ENCODE data around the gene HOXA11.
A peak's percentile ranks its signal among the peaks of the same experiment; 100 is the strongest.

The HOXA11 gene

GRCh38 chr7:27144781-27145164 is 40.3 kb downstream of the HOXA11 start:
- no peak for DNase-seq

- DNase-seq = no peak
Measured at GRCh38 chr7:27143950-27144780, 40.9 kb downstream of the HOXA11 start.

GRCh38 chr7:27143023-27143949 is 41.7 kb downstream of the HOXA11 start, which contains the start of gene HOXA5:
Gene HOXA5 (minus strand): TSS chr7:27143681. CDS start chr7:27143607, 74 bp downstream.
- DNase-seq = peak; percentile 87

GRCh38 chr7:27142580-27143022 is 42.4 kb downstream of the HOXA11 start:
- DNase-seq = no peak

GRCh38 chr7:27141923-27142579 is 43.0 kb downstream of the HOXA11 start:
- no peak for DNase-seq

- no peak for DNase-seq
Measured at GRCh38 chr7:27141137-27141922, 43.7 kb downstream of the HOXA11 start.

GRCh38 chr7:27140126-27140857 is 44.7 kb downstream of the HOXA11 start:
- DNase-seq = no peak

GRCh38 chr7:27139334-27140125 is 45.5 kb downstream of the HOXA11 start:
- no peak for DNase-seq

GRCh38 chr7:27138985-27139333 is 46.1 kb downstream of the HOXA11 start:
- no peak for DNase-seq

- DNase-seq = no peak
Measured at GRCh38 chr7:27138472-27138871, 46.6 kb downstream of the HOXA11 start.

GRCh38 chr7:27137640-27138315 is 47.3 kb downstream of the HOXA11 start:
- DNase-seq = no peak

GRCh38 chr7:27134392-27134791 is 50.6 kb downstream of the HOXA11 start:
- no peak for DNase-seq

- no peak for DNase-seq
Measured at GRCh38 chr7:27133409-27134231, 51.4 kb downstream of the HOXA11 start.

GRCh38 chr7:27132978-27133377 is 52.1 kb downstream of the HOXA11 start:
- no peak for DNase-seq

- DNase-seq = no peak
Measured at GRCh38 chr7:27132214-27132613, 52.8 kb downstream of the HOXA11 start.

- DNase-seq = no peak
Measured at GRCh38 chr7:27131390-27131819, 53.6 kb downstream of the HOXA11 start.

Data from NCI-H1105 treated with DMSO at 0.1 percent for 48 hours (cell line).